Measurements from ENCODE around the gene C9orf40. TPM values are rescaled to one million over a fixed set of nuclear protein-coding genes. Genes with fewer than 3 reads are reported as not detected.

C9orf40 gene
- total and polyA plus RNA-seq, 2 of the 4 experiments (the other 2 are of a cell fraction) = 0.36 to 1.9 TPM

DNA sequence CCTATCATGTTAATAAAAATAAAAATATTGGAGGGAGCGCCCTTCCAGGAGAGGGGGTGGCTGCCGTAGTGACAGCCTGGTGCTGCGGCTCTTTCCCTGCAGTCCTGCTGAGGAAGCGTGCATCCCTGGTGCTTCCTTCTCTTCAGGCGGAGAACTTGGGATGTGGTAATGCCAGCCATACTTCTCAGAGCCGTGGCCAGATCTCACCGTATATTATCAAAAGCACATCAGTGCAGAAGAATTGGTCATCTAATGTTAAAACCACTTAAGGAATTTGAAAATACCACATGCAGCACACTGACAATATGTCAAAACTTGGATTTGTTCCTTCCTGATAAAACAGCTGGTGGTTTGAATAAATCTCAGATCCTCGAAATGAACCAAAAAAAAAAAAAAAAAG, 17.7 kb downstream of the C9orf40 start:
- H2BK5ac ChIP-seq (ENCODE audit: low read depth, low read length, poor library complexity, severe bottlenecking) = no peak overlapping the region
- H3K27me3 ChIP-seq (ENCODE audit: control insufficient read depth, insufficient read depth, low read length) = no peaks in the 10 kb centered on the region
- no TSS peak for BruUV-seq (replicated peaks)
- H2AK5ac ChIP-seq (ENCODE audit: low read depth, low read length) = no peak overlapping the region
- dilution Hi-C loops (cut with HindIII; ENCODE audit: low sequenced_read_pairs, unreplicated experiment) = no loop called here
- no peak overlapping the region for H3K18ac ChIP-seq (ENCODE audit: low read depth, low read length)
- intact Hi-C loops (cut with micrococcal nuclease) = loop anchor here (10.0 kb wide), 1 partner anchor 120 kb away; no protein-coding TSS in a partner anchor
- no peaks in the 10 kb centered on the region for H3K4me1 ChIP-seq (ENCODE audit: control insufficient read depth, insufficient read depth, low read length)
- no peak overlapping the region for H4K5ac ChIP-seq (ENCODE audit: low read depth, low read length)
- no peak overlapping the region for H2BK15ac ChIP-seq (ENCODE audit: low read depth, low read length)
- H2BK20ac ChIP-seq (ENCODE audit: low read depth, low read length) = no peak overlapping the region
- H3K4me3 ChIP-seq (ENCODE audit: insufficient read depth, low read depth, low read length) = no peak overlapping the region
- H3K4me2 ChIP-seq (ENCODE audit: low read depth, low read length) = no peak overlapping the region
- H4K91ac ChIP-seq (ENCODE audit: insufficient read depth, low read depth, low read length) = no peak overlapping the region
- WGBS, 2 experiments (ENCODE audit: extremely low coverage in 2 of 2, insufficient read length in 1 of 2) = no CpG with 5 or more reads among the region's 8 CpGs
- no peaks in the 10 kb centered on the region for H4K20me1 ChIP-seq (ENCODE audit: insufficient read depth, low read length)
- H2AK9ac ChIP-seq (replicated peaks; ENCODE audit: low read depth, low read length, poor library complexity) = no peak overlapping the region
- no peaks in the 10 kb centered on the region for H3K9me1 ChIP-seq (ENCODE audit: insufficient read depth, low read length)
- H3K27ac ChIP-seq (ENCODE audit: insufficient read depth, low read length) = no peak overlapping the region
- in situ Hi-C loops (cut with MboI; ENCODE audit: low sequenced_read_pairs) = no loop called here
- H3K14ac ChIP-seq (replicated peaks; ENCODE audit: low read depth, low read length) = no peak overlapping the region
- TF ChIP-seq SMC3 (IDR thresholded peaks at IDR 0.05; ENCODE audit: low read depth, low read length) (no peak), RAD21 (IDR thresholded peaks at IDR 0.05; ENCODE audit: low read length) (no peak), RFX5 (IDR thresholded peaks at IDR 0.05; ENCODE audit: low read depth, low read length) (no peak), CHD1 (IDR thresholded peaks at IDR 0.05; ENCODE audit: low read depth, low read length) (no peak), POLR2A (IDR thresholded peaks at IDR 0.05; ENCODE audit: low read depth, low read length) (no peak), MAFK (IDR thresholded peaks at IDR 0.05; ENCODE audit: low read depth, low read length) (no peak)
- TF ChIP-seq, protein P1, sequence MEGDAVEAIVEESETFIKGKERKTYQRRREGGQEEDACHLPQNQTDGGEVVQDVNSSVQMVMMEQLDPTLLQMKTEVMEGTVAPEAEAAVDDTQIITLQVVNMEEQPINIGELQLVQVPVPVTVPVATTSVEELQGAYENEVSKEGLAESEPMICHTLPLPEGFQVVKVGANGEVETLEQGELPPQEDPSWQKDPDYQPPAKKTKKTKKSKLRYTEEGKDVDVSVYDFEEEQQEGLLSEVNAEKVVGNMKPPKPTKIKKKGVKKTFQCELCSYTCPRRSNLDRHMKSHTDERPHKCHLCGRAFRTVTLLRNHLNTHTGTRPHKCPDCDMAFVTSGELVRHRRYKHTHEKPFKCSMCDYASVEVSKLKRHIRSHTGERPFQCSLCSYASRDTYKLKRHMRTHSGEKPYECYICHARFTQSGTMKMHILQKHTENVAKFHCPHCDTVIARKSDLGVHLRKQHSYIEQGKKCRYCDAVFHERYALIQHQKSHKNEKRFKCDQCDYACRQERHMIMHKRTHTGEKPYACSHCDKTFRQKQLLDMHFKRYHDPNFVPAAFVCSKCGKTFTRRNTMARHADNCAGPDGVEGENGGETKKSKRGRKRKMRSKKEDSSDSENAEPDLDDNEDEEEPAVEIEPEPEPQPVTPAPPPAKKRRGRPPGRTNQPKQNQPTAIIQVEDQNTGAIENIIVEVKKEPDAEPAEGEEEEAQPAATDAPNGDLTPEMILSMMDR (conservative IDR thresholded peaks at IDR 0.05; ENCODE audit: low read depth, low read length) = no peak
- H3K36me3 ChIP-seq (ENCODE audit: control insufficient read depth, insufficient read depth, low read length) = no peaks in the 10 kb centered on the region
- ChIA-PET CTCF (no interaction called here), POLR2A (ENCODE audit: unreplicated experiment) (no interaction called here)
- no peak overlapping the region for H2BK120ac ChIP-seq (ENCODE audit: low read depth, low read length)
- peak; percentile 16 for DNase-seq
- H4K8ac ChIP-seq (ENCODE audit: low read depth in 2 of 2, low read length in 2 of 2) = no peak overlapping the region
- H3K9me3 ChIP-seq (ENCODE audit: control insufficient read depth, insufficient read depth, low read length) = no peaks in the 10 kb centered on the region; the same call in 1 of the 2 replicates
- H2AFZ ChIP-seq (replicated peaks; ENCODE audit: low read length, poor library complexity) = no peak overlapping the region
- ATAC-seq (ENCODE audit: low read depth) = no peak
- H3K9ac ChIP-seq (ENCODE audit: low read depth, low read length) = no peak overlapping the region
- no peak overlapping the region for H3K56ac ChIP-seq (ENCODE audit: extremely low read depth, insufficient read depth, low read length)
- H3K23ac ChIP-seq (ENCODE audit: low read depth, low read length) = no peak overlapping the region
- no peaks in the 10 kb centered on the region for H3K79me1 ChIP-seq (ENCODE audit: low read depth in 1 of 2, low read length in 2 of 2)
- H3K4ac ChIP-seq (ENCODE audit: low read depth, low read length) = no peak overlapping the region
